SK-N-DZ (cell line): ENCODE data around the gene ZSCAN26. TPM values are rescaled to one million over a fixed set of nuclear protein-coding genes. Genes with fewer than 3 reads are reported as not detected.

Source experiments
- DNase-seq: peaks from one replicate; pipeline ENCODE4 v3.0.0-alpha.2; 2015; ENCODE audit warnings: low spot score
- polyA plus RNA-seq, 2 experiments: library from polyadenylated mRNA; depleted of rRNA; stranded (reverse); fragments of >200 nt; gene quantifications; 2 replicates each; pipeline ENCODE4 v1.2.3, GENCODE V29; 2014

ZSCAN26 gene
- 20.4 and 22.8 TPM in 2 replicates for polyA plus RNA-seq (2014; cell fraction: cytosol; rRNA removed)
- polyA plus RNA-seq (2014; cell fraction: nucleus; rRNA removed): 26.2 and 46.7 TPM in 2 replicates

DNA sequence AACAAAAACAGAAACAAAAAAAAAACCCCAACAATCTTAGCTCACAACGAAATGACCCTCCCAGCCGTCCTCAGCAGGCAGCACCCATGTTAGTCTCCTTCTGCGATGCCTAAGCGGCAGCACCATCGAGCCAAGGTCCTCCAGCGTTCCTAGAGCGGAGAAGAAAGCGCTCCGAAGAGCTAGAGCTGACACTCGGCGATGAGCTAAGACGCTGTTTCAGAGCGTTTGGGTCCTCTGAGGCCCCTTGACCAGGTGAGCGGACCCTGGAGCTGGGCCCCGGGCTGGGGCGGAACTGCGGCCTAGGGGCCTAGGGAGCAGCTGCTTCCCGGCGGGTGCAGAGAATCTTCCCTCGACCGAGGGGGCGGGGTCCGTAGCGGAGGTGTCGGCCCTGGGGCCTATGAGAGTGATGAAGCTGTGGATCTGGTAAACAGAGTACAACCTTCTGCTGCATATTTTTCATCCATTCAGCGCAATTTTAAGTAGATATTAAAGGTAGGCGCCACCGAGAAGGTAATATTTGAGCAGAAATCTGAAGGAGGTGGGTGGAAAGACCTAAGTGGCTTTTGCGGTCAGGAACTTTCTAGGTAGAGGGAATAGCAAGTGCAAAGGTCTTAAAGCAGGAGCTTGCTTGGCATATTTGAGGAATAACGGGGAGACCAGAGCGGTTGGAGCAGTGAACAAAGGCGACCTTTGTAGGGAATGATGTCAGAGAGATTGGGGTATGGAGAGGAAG lies at the start of gene ZSCAN26:
Gene ZSCAN26 (plus strand): TSS at position 182 of the 733 bp plus-strand sequence. CDS start 4,777 bp downstream, outside the sequence.
- DNase-seq: peak; percentile 92

DNA sequence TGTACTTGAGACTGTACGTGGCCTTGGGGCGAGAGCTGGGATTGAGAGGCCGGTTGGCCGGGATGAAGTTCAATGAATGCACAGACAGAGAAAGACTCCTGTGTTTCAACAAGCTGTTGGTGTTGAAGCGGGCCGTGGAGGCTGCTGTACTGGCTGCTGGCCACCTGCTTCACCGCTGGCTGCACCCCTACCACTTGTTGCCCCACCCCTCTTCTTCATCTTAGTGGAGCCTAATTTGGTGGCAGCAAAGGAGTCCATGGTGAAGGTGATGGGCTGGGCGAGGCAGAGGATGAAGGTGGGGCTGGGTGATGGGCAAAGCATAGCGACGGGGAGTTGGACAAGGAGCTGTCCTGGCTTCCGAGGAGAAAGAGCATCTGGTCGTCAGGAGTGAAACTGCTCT lies 49.1 kb upstream of the ZSCAN26 start:
- DNase-seq: no peak

DNA sequence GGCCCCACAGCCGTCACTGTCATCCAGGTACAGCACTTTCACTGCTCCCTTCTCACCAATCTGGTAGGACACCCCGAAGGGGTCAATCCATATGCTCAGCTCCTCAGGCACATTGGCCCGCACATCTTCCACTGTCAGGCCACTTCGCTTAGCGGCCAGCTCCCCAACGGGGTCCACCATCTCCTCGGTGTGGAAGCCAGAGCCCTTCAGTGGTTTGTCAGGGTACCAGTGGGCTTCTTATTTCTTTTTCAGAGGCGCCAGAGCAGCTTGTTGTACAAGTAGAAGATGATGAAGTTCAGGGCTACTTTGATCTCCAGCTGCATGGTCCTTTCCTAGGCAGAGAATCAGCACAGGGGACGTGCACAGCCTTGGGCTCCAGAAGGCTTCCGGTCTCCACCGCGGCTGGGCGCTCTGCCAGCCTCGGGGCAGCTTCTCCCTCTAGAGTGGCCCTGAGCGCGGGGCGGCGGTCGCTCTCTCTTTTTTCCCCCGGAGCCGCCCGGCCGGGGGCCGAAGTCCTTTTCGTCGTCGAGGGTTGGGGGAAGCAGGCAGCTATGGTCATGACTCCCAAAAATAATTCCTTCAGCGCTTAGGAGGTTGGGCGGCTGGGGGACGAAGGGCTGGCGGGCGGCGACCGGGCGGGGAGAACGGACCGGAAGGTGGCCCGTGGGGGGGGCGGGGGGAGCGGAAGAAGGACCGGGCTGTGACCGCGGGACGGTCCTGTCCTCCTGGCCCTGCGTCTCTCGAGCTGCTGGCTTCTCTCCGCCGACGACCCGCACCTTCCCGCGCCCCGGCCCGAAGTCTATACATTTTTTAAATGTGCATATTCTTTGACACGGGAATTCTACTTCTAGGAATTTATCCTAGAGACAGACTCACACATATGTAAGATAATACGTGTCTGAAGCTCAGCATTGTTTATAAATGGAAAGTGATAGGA lies 48.4 kb upstream of the ZSCAN26 start:
- DNase-seq: peak; percentile 51

DNA sequence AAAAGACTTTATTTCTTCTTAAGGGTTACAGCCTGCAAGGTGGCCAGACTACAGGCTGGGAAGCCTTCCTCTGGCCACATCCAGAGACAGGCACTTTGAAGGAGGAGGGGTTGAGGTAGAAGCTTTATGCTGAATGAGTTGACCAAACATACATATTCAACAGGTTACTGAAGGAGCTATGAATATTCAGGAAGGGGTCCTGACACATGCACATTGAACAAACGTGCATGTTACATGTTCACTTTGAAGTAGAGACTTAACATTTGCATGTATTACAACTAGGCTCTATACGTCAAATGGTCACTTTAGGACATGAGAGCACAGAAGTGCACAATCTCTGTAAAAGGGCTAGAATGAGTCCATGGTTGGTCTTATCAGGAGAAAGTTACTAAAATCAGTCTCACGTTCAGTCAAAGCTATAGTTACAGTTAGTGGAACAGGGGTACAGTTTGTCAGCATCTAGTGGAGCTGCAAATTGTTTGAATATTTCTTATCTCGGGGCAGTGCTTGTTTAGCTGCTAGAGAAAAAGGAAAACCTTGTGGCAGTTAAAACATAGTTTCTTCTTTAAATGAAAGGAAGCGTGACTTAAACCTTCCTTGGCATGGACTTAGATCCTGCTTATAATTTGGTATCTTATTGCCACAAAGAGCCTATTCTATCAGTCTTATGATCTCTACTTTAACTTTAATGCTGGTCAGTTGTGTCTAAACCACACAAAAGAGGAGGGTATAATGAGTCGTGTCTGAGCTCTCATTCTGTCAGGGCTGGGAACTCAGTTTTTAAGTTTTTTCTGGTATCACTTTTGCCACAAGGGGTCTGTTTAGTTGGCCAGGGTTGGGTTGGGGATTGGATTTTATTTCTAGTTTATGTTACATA lies 46.4 kb upstream of the ZSCAN26 start:
- no peak for DNase-seq

DNA sequence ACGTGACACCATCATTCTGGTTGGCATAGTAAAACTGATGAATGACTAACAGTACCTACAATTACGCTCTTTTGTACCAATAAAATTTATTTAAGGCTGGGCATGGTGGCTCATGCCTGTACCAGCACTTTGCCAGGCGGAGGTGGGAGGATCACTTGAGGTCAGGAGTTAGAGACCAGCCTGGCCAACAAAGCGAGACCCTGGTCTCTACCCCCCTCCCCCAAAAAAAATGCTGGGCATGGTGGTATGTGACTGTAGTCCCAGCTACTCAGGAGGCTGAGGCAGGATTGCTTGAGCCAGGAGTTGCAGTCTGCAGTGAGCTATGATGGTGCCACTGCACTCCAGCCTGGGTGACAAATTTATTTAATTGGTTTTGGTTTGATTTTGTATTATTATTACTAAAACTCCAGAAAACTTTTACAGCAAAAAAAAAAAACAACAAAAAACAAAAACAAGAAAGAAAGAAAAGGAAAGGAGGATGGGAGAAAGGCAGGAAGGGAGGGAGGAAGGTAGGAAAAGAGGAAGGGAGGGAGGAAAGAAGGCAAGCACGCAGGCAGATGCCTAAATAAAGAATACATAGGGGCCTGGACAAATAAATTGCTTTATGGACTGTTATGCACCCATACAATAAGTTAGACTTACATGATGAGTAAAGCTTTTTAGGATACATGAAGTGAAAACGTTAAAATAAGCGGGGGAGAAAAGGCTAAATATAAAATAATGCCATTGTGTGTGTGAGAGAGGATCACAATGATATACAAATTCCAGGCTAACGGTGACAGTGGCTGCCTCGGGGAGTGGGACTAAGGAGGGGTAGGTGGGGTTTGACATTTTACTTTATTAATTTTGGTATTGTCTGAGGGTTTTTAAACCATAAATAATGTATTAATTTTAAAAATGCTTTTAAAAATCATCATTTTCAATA lies 42.5 kb upstream of the ZSCAN26 start:
- DNase-seq: no peak

DNA sequence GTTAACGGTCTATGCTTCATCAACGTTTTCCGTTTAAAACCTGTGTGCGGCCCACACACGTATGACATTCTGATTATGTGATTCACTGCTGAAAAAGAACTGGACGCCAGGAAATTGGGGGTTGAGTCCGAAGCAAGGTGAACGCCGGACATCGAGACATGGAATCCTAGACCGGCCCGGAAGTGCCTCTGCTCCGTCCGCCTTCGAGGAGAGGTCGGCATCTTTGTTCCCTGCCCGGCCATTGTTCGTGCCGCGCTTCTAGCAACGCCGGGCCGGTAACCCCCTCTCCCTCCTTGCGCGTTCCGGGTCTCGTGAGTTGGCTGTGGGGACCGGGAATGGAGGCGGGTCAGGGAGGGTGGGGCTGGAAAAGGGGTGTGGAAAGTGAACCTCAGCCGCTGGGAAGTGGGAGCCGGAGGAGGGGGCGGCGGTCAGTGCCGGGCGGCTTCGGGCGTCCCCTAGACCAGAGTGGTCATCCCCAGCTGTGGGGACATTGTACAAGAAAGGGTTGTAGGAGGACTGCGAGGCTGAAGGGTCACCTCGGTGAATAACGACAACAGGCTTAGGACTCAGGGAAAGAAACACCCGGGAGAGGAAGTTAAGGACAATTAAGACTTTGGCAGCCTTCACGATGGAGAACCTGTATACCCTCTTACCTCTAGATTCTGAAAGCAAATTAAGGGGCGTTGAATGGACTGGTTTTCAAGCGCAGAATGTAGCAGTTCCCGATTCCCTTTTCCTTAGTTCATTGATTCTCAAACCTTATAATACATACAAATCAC lies 41.7 kb upstream of the ZSCAN26 start, which contains the start of gene ZSCAN9:
Gene ZSCAN9 (plus strand): TSS at position 220 of the 779 bp plus-strand sequence. CDS start 1,810 bp downstream, outside the sequence.
- DNase-seq: peak; percentile 90

DNA sequence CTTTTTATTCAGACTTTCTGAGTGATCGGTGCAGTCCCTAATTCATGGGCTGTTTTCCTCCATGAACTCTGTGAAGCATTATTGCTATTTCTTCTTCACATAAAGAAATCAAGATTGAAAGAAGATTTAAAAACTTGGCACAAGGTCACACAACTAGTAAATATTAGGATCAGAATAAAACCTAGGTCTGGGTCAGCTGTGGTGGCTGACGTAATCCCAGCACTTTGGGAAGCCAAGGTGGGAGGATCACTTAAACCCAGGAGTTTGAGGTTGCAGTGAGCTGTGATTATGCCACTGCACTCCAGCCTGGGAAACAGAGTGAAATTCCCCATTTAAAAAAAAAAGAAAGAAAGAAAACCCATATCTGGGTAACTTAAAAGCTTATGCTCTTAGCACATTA lies 40.5 kb upstream of the ZSCAN26 start:
- no peak for DNase-seq

DNA sequence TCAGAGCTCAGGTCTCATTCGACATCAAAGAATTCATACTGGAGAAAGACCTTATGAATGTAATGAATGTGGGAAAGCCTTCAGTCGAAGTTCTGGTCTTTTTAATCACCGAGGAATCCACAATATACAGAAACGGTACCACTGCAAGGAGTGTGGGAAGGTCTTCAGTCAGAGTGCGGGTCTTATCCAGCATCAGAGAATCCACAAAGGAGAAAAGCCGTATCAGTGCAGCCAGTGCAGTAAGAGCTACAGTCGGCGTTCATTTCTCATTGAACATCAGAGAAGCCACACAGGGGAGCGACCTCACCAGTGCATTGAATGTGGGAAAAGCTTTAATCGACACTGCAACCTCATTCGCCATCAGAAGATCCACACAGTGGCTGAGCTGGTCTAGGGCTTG lies 34.2 kb upstream of the ZSCAN26 start:
- DNase-seq: no peak

DNA sequence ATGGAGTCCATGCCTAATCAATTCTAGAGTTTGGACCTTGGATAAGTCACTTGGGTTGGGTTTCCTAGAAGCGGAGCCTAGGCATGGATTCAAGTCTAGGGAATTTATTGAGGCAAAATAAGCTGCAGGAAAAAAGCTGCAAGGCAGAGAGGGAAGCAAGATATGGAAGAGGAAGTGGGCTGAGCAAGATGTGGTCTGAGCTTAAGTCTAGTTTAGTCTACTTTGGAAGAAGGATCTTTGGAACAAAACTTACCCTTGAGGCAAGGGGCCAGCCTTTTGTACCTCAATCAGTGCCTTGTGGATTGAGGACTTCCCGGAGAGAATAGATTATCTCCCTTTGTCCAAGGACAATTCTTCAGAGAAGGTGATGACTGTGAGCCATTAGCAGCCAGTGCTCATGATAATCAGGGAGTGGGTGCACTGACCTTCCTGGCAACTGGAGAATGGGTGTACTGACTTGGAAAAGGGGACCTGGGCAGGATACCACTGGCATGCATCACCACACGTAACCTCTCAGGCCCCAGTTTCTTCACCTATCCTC lies 31.0 kb upstream of the ZSCAN26 start:
- DNase-seq: no peak

DNA sequence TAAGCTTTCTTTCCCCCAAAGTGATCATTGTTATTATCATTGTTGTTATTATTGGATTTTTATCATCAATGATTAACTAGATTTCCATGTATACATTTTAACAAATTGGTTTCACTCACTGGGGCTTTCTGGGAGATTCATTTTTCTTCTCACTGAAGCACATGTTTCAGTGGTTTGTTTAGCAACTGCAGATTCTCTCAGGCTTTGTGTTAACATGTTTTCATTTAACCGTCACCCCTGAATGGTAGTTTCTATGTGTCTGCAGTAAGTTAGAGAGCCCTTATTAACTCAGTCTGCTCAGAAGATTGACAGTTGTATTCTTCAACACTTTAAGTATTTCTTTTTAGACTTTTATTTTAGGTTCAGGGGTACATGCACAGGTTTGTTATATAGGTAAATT lies 27.3 kb upstream of the ZSCAN26 start:
- no peak for DNase-seq

DNA sequence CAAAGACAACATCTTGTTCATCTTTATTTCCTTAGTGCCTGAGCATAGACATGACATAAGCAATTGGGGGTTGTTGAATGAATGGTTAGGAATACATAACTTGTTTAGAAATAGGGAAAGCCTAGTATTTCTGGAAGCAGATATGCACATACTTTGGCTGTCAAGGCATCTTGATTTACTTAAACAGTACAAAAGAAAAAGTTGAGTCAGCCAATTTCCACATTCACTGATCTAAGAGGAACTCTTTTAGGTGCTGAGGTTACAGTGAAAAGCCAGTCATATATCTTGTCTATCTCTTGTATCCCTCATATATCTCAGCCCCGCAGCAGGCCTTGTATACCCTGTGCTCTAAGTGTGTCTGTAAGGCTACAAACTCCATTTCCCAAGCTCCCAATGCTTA lies 26.5 kb upstream of the ZSCAN26 start:
- DNase-seq: no peak

DNA sequence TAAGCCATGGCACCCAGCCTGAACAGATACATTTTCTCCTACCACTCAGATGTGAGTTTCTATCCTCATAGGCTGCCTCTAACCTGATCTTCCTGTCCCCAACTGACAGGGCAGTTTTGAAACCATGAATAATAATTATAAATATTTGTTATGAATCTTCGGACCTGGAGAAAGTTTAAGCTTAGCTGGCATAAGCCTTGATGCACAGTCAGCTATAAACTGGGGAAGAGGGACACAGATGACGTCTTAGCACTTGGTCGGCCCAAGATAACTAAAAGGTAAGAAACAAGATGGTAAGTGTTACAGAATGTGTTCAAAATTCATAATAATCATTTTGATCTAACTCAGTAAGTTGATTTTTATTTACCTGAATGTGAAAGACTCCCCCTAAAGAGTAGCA lies 23.0 kb upstream of the ZSCAN26 start:
- no peak for DNase-seq

DNA sequence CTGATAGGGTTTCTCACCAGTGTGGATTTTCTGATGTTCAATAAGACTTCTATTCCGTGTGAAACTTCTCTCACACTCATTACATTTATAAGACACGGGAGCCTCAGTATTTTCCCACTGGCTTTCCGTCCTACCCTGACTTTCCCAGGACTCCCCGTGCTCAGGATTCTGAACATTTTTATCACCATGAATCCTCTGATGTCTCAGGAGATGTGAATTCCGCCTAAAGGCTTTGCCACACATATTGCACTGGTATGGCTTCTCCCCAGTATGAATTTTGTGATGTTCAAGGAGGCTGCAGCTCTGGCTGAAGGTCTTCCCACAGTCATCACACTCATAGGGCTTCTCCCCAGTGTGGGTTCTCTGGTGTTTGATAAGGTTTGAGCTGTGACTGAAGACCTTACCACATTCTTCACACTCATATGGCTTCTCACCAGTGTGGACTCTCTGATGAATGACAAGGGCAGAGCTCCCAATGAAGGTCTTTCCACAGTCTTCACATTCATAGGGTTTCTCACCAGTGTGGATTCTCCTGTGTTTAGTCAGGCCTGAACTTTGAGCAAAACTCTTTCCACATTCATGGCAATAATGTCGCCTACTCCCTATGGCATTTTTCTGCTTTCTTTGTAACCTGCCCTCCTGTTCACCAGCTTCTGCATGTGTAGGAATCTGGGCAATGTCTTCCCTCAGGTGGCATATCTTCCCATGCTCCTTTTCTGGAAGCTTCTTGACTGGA lies 21.6 kb upstream of the ZSCAN26 start:
- no peak for DNase-seq

DNA sequence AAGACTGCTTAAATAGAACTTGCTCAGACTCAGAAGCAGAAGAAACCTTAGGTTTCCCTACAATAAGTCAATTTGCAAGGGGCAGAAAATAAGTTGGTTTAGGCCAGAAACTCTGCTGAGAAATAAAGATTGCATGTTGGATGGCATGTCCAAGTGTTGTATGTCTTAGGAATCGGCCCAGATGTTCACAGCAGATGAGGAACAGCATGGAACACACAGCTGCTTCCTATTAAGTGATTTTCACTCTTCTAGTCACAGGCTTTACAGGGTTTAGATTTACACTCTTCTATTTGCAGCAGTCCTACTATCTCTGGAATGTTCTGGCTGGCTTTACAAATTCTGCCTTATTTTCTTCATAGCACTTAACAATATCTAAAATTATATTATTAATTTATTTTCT lies 18.0 kb upstream of the ZSCAN26 start:
- no peak for DNase-seq

DNA sequence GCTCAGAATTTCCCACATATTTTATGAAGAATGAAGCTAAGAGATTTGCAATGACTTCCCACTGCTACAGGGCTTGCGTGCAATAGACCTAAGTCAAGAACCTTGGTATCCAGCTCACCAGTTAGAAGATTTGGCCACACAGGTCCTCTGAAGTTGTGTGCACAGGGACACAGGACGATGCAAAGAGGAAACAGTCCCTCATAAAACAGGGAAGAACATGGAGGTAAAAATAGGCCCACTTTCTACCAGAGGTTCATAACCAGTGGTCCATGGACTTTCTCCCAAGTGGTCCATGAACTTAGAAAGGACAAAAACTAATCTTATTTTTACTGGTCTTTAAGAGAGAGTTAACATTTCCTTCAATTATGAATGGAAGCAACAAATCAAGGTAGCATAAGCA lies 16.2 kb upstream of the ZSCAN26 start:
- no peak for DNase-seq

DNA sequence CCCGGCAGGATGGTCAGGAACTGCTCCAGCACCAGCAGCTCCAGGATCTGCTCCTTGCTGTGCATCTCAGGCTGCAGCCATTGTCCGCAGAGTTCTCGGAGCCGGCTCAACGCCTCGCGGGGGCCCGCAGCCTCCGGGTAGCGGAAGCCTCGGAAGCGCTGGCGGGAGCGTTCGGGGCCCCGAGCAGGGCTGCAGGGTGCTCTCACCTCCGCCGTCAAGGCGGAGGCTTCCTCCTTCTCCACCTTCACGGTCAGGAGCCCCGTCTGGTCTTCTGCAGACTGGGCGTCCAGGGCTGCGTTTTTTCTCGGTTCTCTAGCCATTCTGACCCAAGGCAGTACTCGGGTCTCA lies 15.3 kb upstream of the ZSCAN26 start:
- no peak for DNase-seq

DNA sequence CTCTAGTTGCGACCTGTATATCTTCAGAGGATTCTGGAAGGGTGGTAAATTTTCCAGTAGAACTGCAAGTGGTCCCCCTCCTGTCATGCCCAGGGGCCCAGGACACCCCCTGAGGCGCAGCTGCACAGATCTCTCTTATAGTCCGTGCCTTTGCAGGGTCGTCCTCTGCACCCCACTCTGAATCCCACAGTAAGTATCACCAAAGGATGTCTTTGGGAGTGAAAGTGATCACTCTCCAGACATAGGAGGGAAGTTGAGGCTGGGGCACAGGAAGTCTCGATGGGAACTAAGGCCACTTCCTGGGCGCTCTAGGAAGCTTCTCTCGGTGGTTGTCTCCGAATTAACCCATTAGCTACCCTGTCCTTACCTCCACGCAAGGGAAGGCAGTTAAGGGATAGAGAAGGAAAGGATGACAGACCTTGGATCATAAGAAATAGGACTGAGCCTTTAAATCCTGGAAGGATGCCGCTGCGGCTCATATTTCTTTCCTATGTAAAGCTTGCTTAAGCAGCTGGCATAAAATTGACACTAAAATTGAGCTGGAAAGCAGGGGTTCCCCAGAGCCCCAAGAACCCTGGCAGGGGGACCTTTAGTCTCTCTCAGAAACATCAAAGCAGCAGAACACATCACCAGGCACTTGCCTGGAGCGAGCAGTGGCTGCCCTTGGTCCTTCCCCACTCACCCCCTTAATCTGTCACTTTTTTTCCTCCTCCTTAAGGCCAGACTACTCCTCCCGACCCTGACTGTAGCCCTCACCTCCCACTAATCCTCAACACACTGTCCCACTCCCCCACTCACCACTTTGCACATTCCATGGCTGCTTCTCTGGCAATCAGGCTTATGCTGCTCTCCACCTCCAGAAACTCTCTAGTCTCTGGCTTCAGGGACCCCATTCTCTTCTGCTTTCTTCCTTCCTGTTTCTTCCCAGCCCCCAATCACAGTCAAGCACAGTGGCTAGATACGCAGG lies 14.7 kb upstream of the ZSCAN26 start, which contains the start of gene ZKSCAN4:
Gene ZKSCAN4 (minus strand): TSS at position 261 of the 967 bp plus-strand sequence. CDS start 289 bp downstream, outside the sequence.
- DNase-seq: peak; percentile 93
